A673 (cell line): ENCODE measurements around the gene BRS3. TPM values are rescaled to one million over a fixed set of nuclear protein-coding genes. Genes with fewer than 3 reads are reported as not detected.

Experiments used
- BruUV-seq: library from RNA; stranded (reverse); fragments of 400-500 nt; replicated peaks from 2 replicates; lab custom pipeline; 2021; lab: Mats Ljungman, UMichigan
- CTCF ChIA-PET: fragments of 300-600 bp; sonication (Branson Sonifier 250); formaldehyde crosslinking; loops from one replicate; lab custom pipeline; 2022; ENCODE audit warnings: antibody characterized with exemption; lab: Charles Lee
- POLR2A ChIA-PET: fragments of 300-600 bp; sonication (Branson Sonifier 250); formaldehyde crosslinking; loops from one replicate; lab custom pipeline; 2022; ENCODE audit warnings: antibody characterized with exemption; ENCODE audit not compliant: low non-redundant PET; lab: Charles Lee
- DNase-seq: peaks from one replicate; pipeline ENCODE4 v3.0.0-alpha.2; 2015; ENCODE audit warnings: low spot score
- H3K27ac ChIP-seq: fragments of 200-600 bp; sonication (generic); 2 replicates; pipeline ENCODE4 v1.5.1; 2016; ENCODE audit warnings: mixed run types, low read depth, mild to moderate bottlenecking, mixed read lengths, antibody characterized with exemption, low read length; ENCODE audit not compliant: poor library complexity, severe bottlenecking
- H3K27me3 ChIP-seq: fragments of 200-600 bp; sonication (generic); replicated peaks from 2 replicates; pipeline ENCODE4 v1.6.1; 2017; ENCODE audit warnings: mixed run types, low read depth, mild to moderate bottlenecking, mixed read lengths, antibody characterized with exemption, low read length; ENCODE audit not compliant: insufficient read depth, poor library complexity
- H3K36me3 ChIP-seq: fragments of 200-600 bp; sonication (generic); 2 replicates; pipeline ENCODE4 v1.6.1; 2016; ENCODE audit warnings: mixed run types, mild to moderate bottlenecking, mixed read lengths, antibody characterized with exemption, low read length; ENCODE audit not compliant: insufficient read depth, poor library complexity, severe bottlenecking
- H3K4me1 ChIP-seq: fragments of 200-600 bp; sonication (generic); 2 replicates; pipeline ENCODE4 v1.6.1; 2017; ENCODE audit warnings: mixed run types, mild to moderate bottlenecking, mixed read lengths, antibody characterized with exemption, low read length; ENCODE audit not compliant: insufficient read depth, poor library complexity, severe bottlenecking
- H3K4me3 ChIP-seq: fragments of 200-600 bp; sonication (generic); 2 replicates; pipeline ENCODE4 v1.5.1; 2016; ENCODE audit warnings: low read depth, mixed run types, mild to moderate bottlenecking, mixed read lengths, low read length; ENCODE audit not compliant: poor library complexity, severe bottlenecking
- H3K9me3 ChIP-seq: fragments of 200-600 bp; sonication (generic); 2 replicates; pipeline ENCODE4 v1.6.1; 2016; ENCODE audit warnings: mixed run types, low read depth, mild to moderate bottlenecking, mixed read lengths, antibody characterized with exemption, low read length; ENCODE audit not compliant: poor library complexity, severe bottlenecking
- CTCF ChIP-seq: fragments of 300-800, 200-600 bp; sonication (generic); conservative IDR thresholded peaks from 2 replicates; pipeline ENCODE4 v1.5.1; 2017; ENCODE audit warnings: low read depth, mild to moderate bottlenecking, antibody characterized with exemption, low read length, moderate library complexity, mixed read lengths
- EZH2 ChIP-seq: fragments of 200-600 bp; sonication (generic); IDR thresholded peaks from 2 replicates; pipeline ENCODE4 v1.6.1; 2017; ENCODE audit warnings: borderline replicate concordance, low read depth, mild to moderate bottlenecking, mixed read lengths, antibody characterized with exemption, low read length; ENCODE audit not compliant: poor library complexity, severe bottlenecking
- intact Hi-C: fragments of 100-400 bp; cut with micrococcal nuclease; formaldehyde crosslinking; loops from one replicate; pipeline ENCODE4 v1.10.0; 2022; ENCODE audit not compliant: unreplicated experiment
- total RNA-seq: library from RNA; stranded (reverse); gene quantifications from 2 replicates; pipeline ENCODE4 v1.2.3, GENCODE V29; 2021

Gene BRS3
- total RNA-seq, 1 experiment from 2014 or later, result not detected

DNA sequence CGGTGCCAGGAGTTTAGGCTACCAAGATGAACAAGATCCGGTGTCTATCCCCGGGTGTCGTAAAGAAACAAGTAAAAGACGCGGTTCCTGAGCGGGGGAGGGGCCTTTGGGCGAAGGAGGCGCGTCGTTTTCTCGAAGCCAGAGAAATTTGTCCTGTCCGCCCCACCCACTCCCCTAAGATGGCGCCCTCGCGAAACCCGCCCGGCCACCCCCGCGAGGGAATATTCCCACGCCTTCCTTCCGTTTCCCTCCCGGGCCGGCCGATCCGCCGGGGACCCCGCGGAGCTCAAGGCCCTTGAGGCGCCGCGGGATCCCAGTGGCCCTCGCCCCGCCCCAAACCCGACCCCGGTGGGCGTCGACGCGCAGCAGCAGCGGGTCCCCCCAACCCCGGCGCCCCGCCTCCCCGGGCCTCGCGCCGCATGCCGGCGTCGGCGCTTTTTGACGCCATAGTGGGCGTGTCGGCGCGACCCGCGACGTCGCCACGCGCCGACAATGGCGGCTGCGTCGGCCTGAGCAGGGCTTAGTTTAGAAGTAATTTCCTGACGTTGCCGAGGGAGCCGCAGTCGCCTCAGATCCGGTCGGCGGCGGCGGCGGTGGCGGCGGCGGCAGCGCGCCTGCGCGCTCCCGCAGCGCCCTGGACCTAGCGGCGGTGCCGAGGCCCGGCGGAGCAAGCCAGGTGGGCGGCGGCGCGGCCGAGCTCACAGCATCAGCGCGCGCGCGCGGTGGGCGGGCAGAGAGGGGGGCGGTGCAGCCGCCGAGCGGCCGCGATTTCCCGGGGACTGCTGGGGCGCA lies 9.2 kb downstream of the BRS3 start:
- Histone ChIP-seq H3K27me3 (no peaks in the 10 kb centered on the region), H3K4me1 (no peaks in the 10 kb centered on the region), H3K27ac (peak overlapping the region; percentile 88), H3K9me3 (no peaks in the 10 kb centered on the region), H3K4me3 (peak overlapping the region; percentile 67), H3K36me3 (peaks cover 20% of the 10 kb centered on the region)
- ChIA-PET CTCF (no interaction called here), POLR2A (no interaction called here)
- BruUV-seq, result no TSS peak
- TF ChIP-seq CTCF (no peak), EZH2 (no peak)
- intact Hi-C loops, result no loop called here
- peak; percentile 93 for DNase-seq

GRCh38 chrX:136497556-136498052 lies 9.9 kb downstream of the BRS3 start, which contains the start of gene HTATSF1:
TSS of gene HTATSF1 (plus strand) at chrX:136497592. CDS start at chrX:136497685, 93 bp downstream.
- Histone ChIP-seq H3K27ac (peak within 1 kb of the TSS; percentile 88), H3K9me3 (no peaks in the 10 kb centered on the region), H3K4me1 (no peaks in the 10 kb centered on the region), H3K36me3 (peaks cover 25% of the 10 kb centered on the region), H3K4me3 (peak within 1 kb of the TSS; percentile 67), H3K27me3 (no peaks in the 10 kb centered on the region)
- CTCF ChIA-PET, result no interaction called here
- no TSS peak for BruUV-seq
- TF ChIP-seq EZH2 (no peak), CTCF (no peak)
- intact Hi-C loops, result no loop called here
- no peak for DNase-seq
- POLR2A ChIA-PET, result no interaction called here

- Histone ChIP-seq H3K27me3 (no peaks in the 10 kb centered on the region), H3K36me3 (no peaks in the 10 kb centered on the region), H3K4me1 (no peaks in the 10 kb centered on the region), H3K27ac (no peak overlapping the region), H3K9me3 (no peaks in the 10 kb centered on the region), H3K4me3 (no peak overlapping the region)
- intact Hi-C loops, result no loop called here
- CTCF ChIA-PET, result no interaction called here
- BruUV-seq, result no TSS peak
- POLR2A ChIA-PET, result no interaction called here
- DNase-seq, result no peak
- TF ChIP-seq EZH2 (no peak), CTCF (no peak)
These were observed 31.3 kb downstream of the BRS3 start for GRCh38 chrX:136519069-136519468.
